ENCODE data around the gene CBR1.

DNA sequence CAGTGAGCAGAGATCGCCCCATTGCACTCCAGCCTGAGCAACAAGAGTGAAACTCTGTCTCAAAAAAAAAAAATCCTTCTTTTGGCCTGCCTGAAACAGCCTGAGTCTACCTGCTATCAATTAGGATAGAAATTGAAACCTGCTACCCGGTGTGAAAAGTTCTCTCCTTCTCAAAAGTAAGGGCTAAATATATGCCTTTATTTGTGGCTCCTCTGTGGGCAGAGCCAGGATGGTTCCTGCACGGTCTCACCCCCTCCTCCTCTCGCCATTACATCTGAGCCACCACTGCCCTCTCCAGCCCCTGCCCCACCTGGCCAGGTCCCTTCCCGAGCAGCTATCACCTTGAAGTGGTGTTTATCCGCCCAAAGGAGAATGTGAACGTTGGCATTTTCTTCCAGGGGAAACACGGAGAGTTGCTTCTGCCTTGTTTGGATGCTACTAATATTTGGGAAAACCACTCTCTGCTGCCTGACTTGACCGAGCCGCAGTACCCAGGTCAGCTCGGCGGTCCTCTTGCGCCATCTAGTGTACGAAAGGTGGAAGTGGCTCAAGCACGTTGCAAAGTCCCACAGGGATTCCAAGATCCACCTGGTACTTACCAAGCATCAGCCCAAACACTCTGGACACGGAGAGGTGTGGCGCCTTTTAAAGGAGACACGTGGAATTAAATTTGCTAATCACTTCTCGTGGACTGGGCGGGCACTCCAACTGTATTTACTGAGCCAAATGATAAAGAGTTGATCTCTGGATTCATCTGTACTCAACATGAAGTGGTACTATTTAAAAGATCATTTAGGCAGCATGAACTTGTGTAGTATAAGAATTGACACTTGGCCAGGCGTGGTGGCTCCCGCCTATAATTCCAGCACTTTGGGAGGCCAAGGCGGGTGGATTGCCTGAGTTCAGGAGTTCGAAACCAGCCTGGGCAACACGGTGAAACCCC lies 41.4 kb upstream of the CBR1 start:
- TF ChIP-seq, protein P1, sequence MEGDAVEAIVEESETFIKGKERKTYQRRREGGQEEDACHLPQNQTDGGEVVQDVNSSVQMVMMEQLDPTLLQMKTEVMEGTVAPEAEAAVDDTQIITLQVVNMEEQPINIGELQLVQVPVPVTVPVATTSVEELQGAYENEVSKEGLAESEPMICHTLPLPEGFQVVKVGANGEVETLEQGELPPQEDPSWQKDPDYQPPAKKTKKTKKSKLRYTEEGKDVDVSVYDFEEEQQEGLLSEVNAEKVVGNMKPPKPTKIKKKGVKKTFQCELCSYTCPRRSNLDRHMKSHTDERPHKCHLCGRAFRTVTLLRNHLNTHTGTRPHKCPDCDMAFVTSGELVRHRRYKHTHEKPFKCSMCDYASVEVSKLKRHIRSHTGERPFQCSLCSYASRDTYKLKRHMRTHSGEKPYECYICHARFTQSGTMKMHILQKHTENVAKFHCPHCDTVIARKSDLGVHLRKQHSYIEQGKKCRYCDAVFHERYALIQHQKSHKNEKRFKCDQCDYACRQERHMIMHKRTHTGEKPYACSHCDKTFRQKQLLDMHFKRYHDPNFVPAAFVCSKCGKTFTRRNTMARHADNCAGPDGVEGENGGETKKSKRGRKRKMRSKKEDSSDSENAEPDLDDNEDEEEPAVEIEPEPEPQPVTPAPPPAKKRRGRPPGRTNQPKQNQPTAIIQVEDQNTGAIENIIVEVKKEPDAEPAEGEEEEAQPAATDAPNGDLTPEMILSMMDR (conservative IDR thresholded peaks at IDR 0.05; ENCODE audit: low read depth, low read length): peak; percentile 95
- no peak for TF ChIP-seq EZH2 (IDR thresholded peaks at IDR 0.05; ENCODE audit: borderline replicate concordance, low read depth, low read length, poor library complexity, severe bottlenecking)

All from A673 (cell line).